H1 (cell line): Measurements from ENCODE around the gene HECTD4. TPM values are rescaled to one million over a fixed set of nuclear protein-coding genes. Genes with fewer than 3 reads are reported as not detected.

ENCODE experiments used
- CTCF ChIA-PET: fragments of 300-600 bp; sonication (Branson Sonifier 250); formaldehyde crosslinking; loops from one replicate; lab custom pipeline; 2021; ENCODE audit not compliant: partially characterized antibody; lab: Charles Lee
- POLR2A ChIA-PET: fragments of 300-600 bp; sonication (Branson Sonifier 250); formaldehyde crosslinking; loops from one replicate; lab custom pipeline; 2021; ENCODE audit warnings: inconsistent platforms; ENCODE audit not compliant: partially characterized antibody; lab: Charles Lee
- DNase-seq, 2 experiments: peaks; one replicate each; pipeline versions ENCODE4 v3.0.0 to v3.0.0-alpha.2; 2010 to 2022; ENCODE audit warnings: low spot score in 2 of 2, low read depth in 1 of 2, mixed read lengths in 1 of 2
- FAIRE-seq: peaks from 2 replicates; lab custom pipeline; 2011; peaks lifted over from hg19 to GRCh38; lab: Jason Lieb, UNC
- H2AFZ ChIP-seq: 2 replicates; pipeline ENCODE4 v1.8.1; 2012; ENCODE audit warnings: low read length, inconsistent platforms
- H2AK5ac ChIP-seq: 2 replicates; pipeline ENCODE4 v1.6.1; 2013; ENCODE audit warnings: low read depth, low read length
- H2BK120ac ChIP-seq: replicated peaks from 2 replicates; pipeline ENCODE3; 2013; ENCODE audit warnings: low read depth, low read length, inconsistent platforms
- H2BK12ac ChIP-seq: 2 replicates; pipeline ENCODE4 v1.6.1; 2013; ENCODE audit warnings: low read depth, low read length
- H2BK15ac ChIP-seq: 2 replicates; pipeline ENCODE4 v1.6.1; 2013; ENCODE audit warnings: low read length
- H2BK20ac ChIP-seq: 2 replicates; pipeline ENCODE4 v1.6.1; 2013; ENCODE audit warnings: low read length
- H2BK5ac ChIP-seq: 2 replicates; pipeline ENCODE4 v1.6.1; 2013; ENCODE audit warnings: low read depth, low read length
- H3K14ac ChIP-seq: 2 replicates; pipeline ENCODE4 v1.6.1; 2013; ENCODE audit warnings: inconsistent platforms; ENCODE audit not compliant: insufficient read length
- H3K18ac ChIP-seq: 2 replicates; pipeline ENCODE4 v1.6.1; 2013; ENCODE audit warnings: low read length; ENCODE audit errors: extremely low read depth
- H3K23ac ChIP-seq: 2 replicates; pipeline ENCODE4 v1.6.1; 2013; ENCODE audit warnings: inconsistent platforms; ENCODE audit not compliant: insufficient read length
- H3K23me2 ChIP-seq: 2 replicates; pipeline ENCODE4 v1.6.1; 2013; ENCODE audit warnings: low read depth, low read length
- H3K27ac ChIP-seq: 2 replicates; pipeline ENCODE4 v1.6.1; 2011; ENCODE audit warnings: low read depth, low read length, inconsistent platforms
- H3K27me3 ChIP-seq, 4 experiments: replicated peaks in 1 of 4; 1 replicate in 1 of 4; 2 replicates in 3 of 4; pipeline versions ENCODE4 v1.6.1 to v1.8.1; 2011 to 2013; ENCODE audit warnings: low read length in 3 of 4, mild to moderate bottlenecking in 3 of 4, inconsistent platforms in 2 of 4, mixed read lengths in 2 of 4, moderate library complexity in 1 of 4; ENCODE audit not compliant: control insufficient read depth in 3 of 4, insufficient read depth in 3 of 4; ENCODE audit errors: extremely low read depth in 1 of 4
- H3K36me3 ChIP-seq, 4 experiments: 2 replicates each; pipeline versions ENCODE4 v1.6.1 to v1.8.1; 2011 to 2013; ENCODE audit warnings: mild to moderate bottlenecking in 4 of 4, low read length in 3 of 4, moderate library complexity in 2 of 4, control low read depth in 1 of 4, inconsistent platforms in 1 of 4; ENCODE audit not compliant: insufficient read depth in 4 of 4, control insufficient read depth in 2 of 4
- H3K4ac ChIP-seq: replicated peaks from 2 replicates; pipeline ENCODE3; 2013; ENCODE audit warnings: low read length, low read depth, mixed read lengths, inconsistent platforms; ENCODE audit not compliant: insufficient read length
- H3K4me1 ChIP-seq, 4 experiments: replicated peaks in 1 of 4; 1 replicate in 1 of 4; 2 replicates in 3 of 4; pipeline versions ENCODE4 v1.6.1 to v1.8.1; 2011 to 2013; ENCODE audit warnings: low read length in 3 of 4, inconsistent platforms in 2 of 4, mixed read lengths in 1 of 4; ENCODE audit not compliant: insufficient read depth in 4 of 4, control insufficient read depth in 3 of 4
- H3K4me2 ChIP-seq, 2 experiments: 2 replicates each; pipeline versions ENCODE4 v1.6.1 to v1.8.1; 2011 to 2013; ENCODE audit warnings: low read depth in 2 of 2, low read length in 2 of 2, control low read depth in 1 of 2, inconsistent platforms in 1 of 2, mild to moderate bottlenecking in 1 of 2; ENCODE audit not compliant: insufficient read depth in 1 of 2
- H3K4me3 ChIP-seq, 4 experiments: fragments of 200-600, 300-600 bp in 1 of 4; sonication (generic), shearing (Covaris generic), sonication (Bioruptor Twin) in 1 of 4; 2 replicates each; pipeline versions ENCODE4 v1.5.1 to v1.8.1; 2011 to 2016; ENCODE audit warnings: low read length in 4 of 4, low read depth in 3 of 4, control low read depth in 2 of 4, inconsistent platforms in 2 of 4, mild to moderate bottlenecking in 2 of 4, mixed read lengths in 1 of 4, moderate library complexity in 1 of 4; ENCODE audit not compliant: insufficient read depth in 2 of 4; ENCODE audit errors: extremely low read depth in 1 of 4
- H3K56ac ChIP-seq: replicated peaks from 2 replicates; pipeline ENCODE3; 2013; ENCODE audit warnings: low read depth, mild to moderate bottlenecking, mixed read lengths, low read length, inconsistent platforms; ENCODE audit not compliant: insufficient read length
- H3K79me1 ChIP-seq: 2 replicates; pipeline ENCODE4 v1.6.1; 2013; ENCODE audit warnings: low read depth, low read length, control low read depth
- H3K79me2 ChIP-seq, 2 experiments: 2 replicates each; pipeline versions ENCODE4 v1.6.1 to v1.8.1; 2012 to 2013; ENCODE audit warnings: low read length in 2 of 2, mild to moderate bottlenecking in 2 of 2, inconsistent platforms in 1 of 2; ENCODE audit not compliant: insufficient read depth in 2 of 2, control insufficient read depth in 1 of 2
- H3K9ac ChIP-seq, 4 experiments: replicated peaks in 1 of 4; 1 replicate in 1 of 4; 2 replicates in 3 of 4; pipeline versions ENCODE4 v1.6.1 to v1.8.1; 2011 to 2013; ENCODE audit warnings: low read depth in 3 of 4, low read length in 3 of 4, control low read depth in 2 of 4, mild to moderate bottlenecking in 2 of 4, moderate library complexity in 2 of 4, inconsistent platforms in 1 of 4; ENCODE audit errors: extremely low read depth in 1 of 4
- H3K9me3 ChIP-seq, 2 experiments: 2 replicates each; pipeline versions ENCODE4 v1.6.1 to v1.8.1; 2012 to 2013; ENCODE audit warnings: mild to moderate bottlenecking in 2 of 2, moderate library complexity in 2 of 2, control low read depth in 1 of 2, inconsistent platforms in 1 of 2, low read depth in 1 of 2, low read length in 1 of 2, mixed read lengths in 1 of 2; ENCODE audit not compliant: insufficient read depth in 2 of 2
- H4K20me1 ChIP-seq, 2 experiments: replicated peaks in 1 of 2; 2 replicates each; pipeline versions ENCODE3 to v1.8.1; 2011 to 2013; ENCODE audit warnings: inconsistent platforms in 2 of 2, low read length in 2 of 2, mild to moderate bottlenecking in 1 of 2; ENCODE audit not compliant: insufficient read depth in 2 of 2, control insufficient read depth in 1 of 2
- H4K5ac ChIP-seq: 2 replicates; pipeline ENCODE4 v1.6.1; 2013; ENCODE audit warnings: low read length, low read depth, mixed read lengths, inconsistent platforms; ENCODE audit not compliant: insufficient read length
- H4K8ac ChIP-seq: 2 replicates; pipeline ENCODE4 v1.8.0; 2013; ENCODE audit warnings: mild to moderate bottlenecking, moderate library complexity, low read length, inconsistent platforms; ENCODE audit not compliant: insufficient read depth; ENCODE audit errors: extremely low read depth
- H4K91ac ChIP-seq: replicated peaks from 2 replicates; pipeline ENCODE3; 2013; ENCODE audit warnings: low read length, mixed read lengths, inconsistent platforms; ENCODE audit not compliant: insufficient read length
- CHD2 ChIP-seq: IDR thresholded peaks from 2 replicates; pipeline ENCODE4 v1.6.1; 2012; ENCODE audit warnings: low read length, improper control_type of control experiment
- EP300 ChIP-seq, 2 experiments: IDR thresholded peaks; 1 replicate in 1 of 2; 2 replicates in 1 of 2; pipeline ENCODE4 v1.6.1; 2011 to 2012; ENCODE audit warnings: low read depth in 2 of 2, low read length in 2 of 2, mild to moderate bottlenecking in 2 of 2, borderline replicate concordance in 1 of 2, inconsistent platforms in 1 of 2, moderate library complexity in 1 of 2
- JUN ChIP-seq: IDR thresholded peaks from 2 replicates; pipeline ENCODE4 v1.6.1; 2011; ENCODE audit warnings: low read depth, mild to moderate bottlenecking, improper control_type of control experiment, low read length
- KDM1A ChIP-seq: fragments of 200-600, 300-600 bp; sonication (generic); IDR thresholded peaks from 2 replicates; pipeline ENCODE4 v1.7.1; 2016; ENCODE audit warnings: mild to moderate bottlenecking, low read length, borderline replicate concordance
- KDM4A ChIP-seq: IDR thresholded peaks from one replicate; pipeline ENCODE4 v1.7.1; 2012; ENCODE audit warnings: low read depth, mild to moderate bottlenecking, moderate library complexity, low read length, inconsistent platforms; ENCODE audit not compliant: severe bottlenecking
- RBBP5 ChIP-seq: IDR thresholded peaks from 2 replicates; pipeline ENCODE4 v1.7.1; 2012; ENCODE audit warnings: low read depth, mild to moderate bottlenecking, inconsistent platforms, low read length, moderate library complexity, borderline replicate concordance
- SP1 ChIP-seq: IDR thresholded peaks from 2 replicates; pipeline ENCODE4 v1.6.1; 2011; ENCODE audit warnings: low read depth, low read length
- TAF7 ChIP-seq: optimal IDR thresholded peaks from 2 replicates; pipeline ENCODE3; 2011; ENCODE audit warnings: low read depth, mild to moderate bottlenecking, inconsistent platforms, low read length, moderate library complexity, borderline replicate concordance
- TBP ChIP-seq: IDR thresholded peaks from 2 replicates; pipeline ENCODE4 v1.6.1; 2011; ENCODE audit warnings: low read depth, low read length, improper control_type of control experiment
- WGBS, 2 experiments: shearing (Covaris generic) in 1 of 2; methylation state at CpG; one replicate each; pipeline versions ENCODE4 v1.1.6 to v1.1.7; 2013 to 2015; ENCODE audit warnings: low lambda C conversion rate in 2 of 2, mixed read lengths in 2 of 2, inconsistent platforms in 1 of 2, low coverage in 1 of 2, missing lambda C conversion rate in 1 of 2; ENCODE audit not compliant: insufficient replicate concordance in 2 of 2, insufficient coverage in 1 of 2, insufficient read length in 1 of 2; ENCODE audit errors: extremely low coverage in 1 of 2, missing lambda C conversion rate in 1 of 2; 5-methylcytosine and 5-hydroxymethylcytosine counted together
- polyA plus RNA-seq, 7 experiments: library from polyadenylated mRNA; depleted of rRNA in 3 of 7; stranded (reverse) in 5 of 7; unstranded in 2 of 7; fragments of >200 nt in 5 of 7; fragments of 200-250 nt in 2 of 7; gene quantifications; 1 replicate in 5 of 7; 2 replicates in 1 of 7; 4 replicates in 1 of 7; pipeline versions ENCODE4 v1.2.1 to v1.2.3, GENCODE V29; 2011 to 2013; ENCODE audit warnings: missing spikeins in 2 of 7, mixed read lengths in 2 of 7
- total RNA-seq: library from RNA; stranded (reverse); fragmentation: NEBNext Ultra II Directional; extraction: Animal tissue kit (Norgen Biotek cat#: 25700); gene quantifications from 2 replicates; pipeline ENCODE4 v1.2.1, GENCODE V29; 2021
- TF ChIP-seq, protein P1 (sequence below), 3 experiments: IDR thresholded peaks; 1 replicate in 2 of 3; 2 replicates in 1 of 3; pipeline versions ENCODE4 v1.5.1 to v1.6.1; 2011; ENCODE audit warnings: low read length in 3 of 3, mild to moderate bottlenecking in 3 of 3, inconsistent platforms in 2 of 3, low read depth in 1 of 3, moderate library complexity in 1 of 3; ENCODE audit not compliant: insufficient read depth in 1 of 3; ENCODE audit errors: control extremely low read depth in 1 of 3

Gene HECTD4
- total and polyA plus RNA-seq, 2 of the 8 experiments (the other 6 are each of a cell fraction or from before 2014, with no cell fraction given) = 6.5 to 33.7 TPM

DNA sequence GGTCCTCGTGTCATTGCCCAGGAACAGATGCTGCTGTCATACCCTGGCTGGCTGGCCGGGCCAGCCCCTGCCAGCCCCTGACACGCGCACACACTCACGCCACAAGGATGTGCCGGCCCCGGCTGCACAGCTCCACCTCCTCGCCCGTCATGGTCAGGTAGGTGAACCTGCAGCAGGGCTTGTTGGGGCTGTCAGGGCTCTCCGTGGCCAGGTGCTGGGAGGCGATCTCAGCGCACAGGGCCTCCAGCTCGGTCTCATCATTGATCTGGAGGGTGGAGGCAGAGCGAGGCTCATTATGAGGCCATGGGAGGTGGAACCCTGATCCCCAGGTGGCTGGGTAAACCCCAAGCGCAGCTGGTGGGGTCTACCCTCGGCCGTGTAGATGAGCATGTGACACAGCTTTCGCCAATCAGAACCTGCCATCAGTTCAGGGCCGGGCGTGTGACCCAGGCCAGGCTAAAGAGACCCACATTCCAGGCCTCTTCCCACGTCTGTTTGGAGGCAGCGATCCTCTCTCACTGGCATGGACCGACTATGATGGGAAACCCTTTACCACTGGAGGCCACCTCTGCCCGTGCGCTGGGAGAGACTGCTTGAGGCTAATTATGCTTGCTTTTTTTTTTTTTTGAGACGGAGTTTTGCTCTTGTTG lies 218.1 kb downstream of the HECTD4 start:
- no peak overlapping the region for H3K4ac ChIP-seq
- 94% methylated on average over 25 of the region's 26 CpGs; no CpG with 5 or more reads in 1 of the 2 experiments for WGBS, 2 experiments
- H2BK120ac ChIP-seq = no peak overlapping the region
- no peak overlapping the region for H3K4me2 ChIP-seq
- no peak overlapping the region for H2AK5ac ChIP-seq
- no peak overlapping the region for H3K27ac ChIP-seq
- no peak overlapping the region for H3K9ac ChIP-seq
- no peaks in the 10 kb centered on the region for H3K23me2 ChIP-seq
- H4K20me1 ChIP-seq = no peaks in the 10 kb centered on the region
- H2BK5ac ChIP-seq = no peak overlapping the region
- no peak overlapping the region for H3K4me3 ChIP-seq
- H4K8ac ChIP-seq = no peak overlapping the region
- no peak overlapping the region for H2AFZ ChIP-seq
- no peak overlapping the region for H4K5ac ChIP-seq
- no peak overlapping the region for H3K18ac ChIP-seq
- POLR2A ChIA-PET = no interaction called here
- no peak overlapping the region for H3K14ac ChIP-seq
- H2BK20ac ChIP-seq = no peak overlapping the region
- H3K9me3 ChIP-seq = peaks cover 6% of the 10 kb centered on the region in 2 experiments
- DNase-seq (no peak), FAIRE-seq (no peak)
- H2BK12ac ChIP-seq = no peak overlapping the region
- no peaks in the 10 kb centered on the region; the same call in 1 of the 2 replicates for H3K79me1 ChIP-seq
- peaks cover 0 to 15% (median 10%) of the 10 kb centered on the region in 4 experiments; a peak in 5 of 8 replicates for H3K36me3 ChIP-seq
- no peak overlapping the region for H2BK15ac ChIP-seq
- no peaks in the 10 kb centered on the region for H3K27me3 ChIP-seq
- no peak overlapping the region for H3K56ac ChIP-seq
- no peak overlapping the region for H3K23ac ChIP-seq
- H3K79me2 ChIP-seq = no peaks in the 10 kb centered on the region
- H4K91ac ChIP-seq = no peak overlapping the region
- CTCF ChIA-PET = interaction anchor here (0.5 to 0.6 kb wide), 3 partner anchors 26 to 848 kb away, joined by 3 to 4 read pairs (median 3); no protein-coding TSS in a partner anchor
- no peaks in the 10 kb centered on the region; a peak in 1 of 7 replicates for H3K4me1 ChIP-seq
- TF ChIP-seq SP1 (no peak), JUN (no peak), RBBP5 (no peak), TBP (no peak), CHD2 (no peak), KDM1A (no peak), EP300 (IDR thresholded peaks at IDR 0.05; ENCODE audit: borderline replicate concordance in 1 of 2, low read depth in 2 of 2, low read length in 2 of 2) (no peak), TAF7 (no peak), KDM4A (no peak)
- TF ChIP-seq, protein P1, sequence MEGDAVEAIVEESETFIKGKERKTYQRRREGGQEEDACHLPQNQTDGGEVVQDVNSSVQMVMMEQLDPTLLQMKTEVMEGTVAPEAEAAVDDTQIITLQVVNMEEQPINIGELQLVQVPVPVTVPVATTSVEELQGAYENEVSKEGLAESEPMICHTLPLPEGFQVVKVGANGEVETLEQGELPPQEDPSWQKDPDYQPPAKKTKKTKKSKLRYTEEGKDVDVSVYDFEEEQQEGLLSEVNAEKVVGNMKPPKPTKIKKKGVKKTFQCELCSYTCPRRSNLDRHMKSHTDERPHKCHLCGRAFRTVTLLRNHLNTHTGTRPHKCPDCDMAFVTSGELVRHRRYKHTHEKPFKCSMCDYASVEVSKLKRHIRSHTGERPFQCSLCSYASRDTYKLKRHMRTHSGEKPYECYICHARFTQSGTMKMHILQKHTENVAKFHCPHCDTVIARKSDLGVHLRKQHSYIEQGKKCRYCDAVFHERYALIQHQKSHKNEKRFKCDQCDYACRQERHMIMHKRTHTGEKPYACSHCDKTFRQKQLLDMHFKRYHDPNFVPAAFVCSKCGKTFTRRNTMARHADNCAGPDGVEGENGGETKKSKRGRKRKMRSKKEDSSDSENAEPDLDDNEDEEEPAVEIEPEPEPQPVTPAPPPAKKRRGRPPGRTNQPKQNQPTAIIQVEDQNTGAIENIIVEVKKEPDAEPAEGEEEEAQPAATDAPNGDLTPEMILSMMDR (IDR thresholded peaks at IDR 0.05; ENCODE audit: control extremely low read depth in 1 of 3, insufficient read depth in 1 of 3, low read depth in 1 of 3, low read length in 3 of 3) = no peak
